ENCODE measurements around the gene PYROXD2.

PYROXD2 gene

DNA sequence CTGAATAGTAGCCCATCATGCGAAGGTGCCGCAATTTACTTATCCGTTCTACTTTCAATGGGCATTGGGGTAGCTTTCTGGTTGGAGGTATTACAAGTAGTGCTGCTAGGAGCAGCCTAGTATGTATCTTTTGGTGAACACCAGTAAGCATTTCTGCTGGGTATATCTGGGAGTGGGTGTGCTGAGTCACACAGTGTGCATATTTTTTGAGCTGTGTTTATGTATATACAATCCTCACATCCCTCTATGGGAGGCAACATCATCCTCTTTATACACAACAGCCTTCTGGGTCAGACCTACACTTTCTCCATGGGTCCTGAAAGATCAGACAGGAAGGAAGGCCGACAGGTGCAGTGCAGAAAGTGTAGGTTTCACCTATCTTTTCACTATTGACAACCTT is 36.3 kb downstream of the PYROXD2 start:
- H3K4me1 ChIP-seq = no peaks in the 10 kb centered on the region; the same call in 1 of the 2 replicates
- H3K4me3 ChIP-seq (ENCODE audit: low read depth, low read length) = no peak overlapping the region
- no peaks in the 10 kb centered on the region for H3K36me3 ChIP-seq
- H3K9me3 ChIP-seq = no peaks in the 10 kb centered on the region
- DNase-seq = no peak
- H3K27me3 ChIP-seq = no peaks in the 10 kb centered on the region
- TF ChIP-seq, protein P1, sequence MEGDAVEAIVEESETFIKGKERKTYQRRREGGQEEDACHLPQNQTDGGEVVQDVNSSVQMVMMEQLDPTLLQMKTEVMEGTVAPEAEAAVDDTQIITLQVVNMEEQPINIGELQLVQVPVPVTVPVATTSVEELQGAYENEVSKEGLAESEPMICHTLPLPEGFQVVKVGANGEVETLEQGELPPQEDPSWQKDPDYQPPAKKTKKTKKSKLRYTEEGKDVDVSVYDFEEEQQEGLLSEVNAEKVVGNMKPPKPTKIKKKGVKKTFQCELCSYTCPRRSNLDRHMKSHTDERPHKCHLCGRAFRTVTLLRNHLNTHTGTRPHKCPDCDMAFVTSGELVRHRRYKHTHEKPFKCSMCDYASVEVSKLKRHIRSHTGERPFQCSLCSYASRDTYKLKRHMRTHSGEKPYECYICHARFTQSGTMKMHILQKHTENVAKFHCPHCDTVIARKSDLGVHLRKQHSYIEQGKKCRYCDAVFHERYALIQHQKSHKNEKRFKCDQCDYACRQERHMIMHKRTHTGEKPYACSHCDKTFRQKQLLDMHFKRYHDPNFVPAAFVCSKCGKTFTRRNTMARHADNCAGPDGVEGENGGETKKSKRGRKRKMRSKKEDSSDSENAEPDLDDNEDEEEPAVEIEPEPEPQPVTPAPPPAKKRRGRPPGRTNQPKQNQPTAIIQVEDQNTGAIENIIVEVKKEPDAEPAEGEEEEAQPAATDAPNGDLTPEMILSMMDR (IDR thresholded peaks at IDR 0.05; ENCODE audit: low read depth, low read length) = no peak

DNA sequence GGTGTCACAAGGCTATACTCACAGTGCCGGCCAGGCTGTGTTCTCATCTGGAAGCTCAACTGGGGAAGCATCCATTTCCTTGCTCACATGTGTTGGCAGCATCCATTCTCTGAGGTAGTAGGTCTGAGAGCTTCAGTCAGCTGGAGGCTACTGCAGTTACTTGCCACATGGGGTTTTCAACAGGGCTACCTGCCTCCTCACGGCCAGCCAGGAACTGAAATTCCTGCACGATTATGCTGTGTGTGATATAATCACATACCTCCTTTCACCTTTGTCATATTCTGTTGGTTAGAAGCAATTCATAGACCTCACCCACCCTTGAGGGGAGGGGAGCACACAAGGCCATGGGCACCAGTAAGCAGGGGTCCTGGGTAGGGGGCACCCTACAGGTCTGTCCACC is 37.4 kb downstream of the PYROXD2 start:
- TF ChIP-seq, protein P1 (IDR thresholded peaks at IDR 0.05; ENCODE audit: low read depth, low read length) = no peak

DNA sequence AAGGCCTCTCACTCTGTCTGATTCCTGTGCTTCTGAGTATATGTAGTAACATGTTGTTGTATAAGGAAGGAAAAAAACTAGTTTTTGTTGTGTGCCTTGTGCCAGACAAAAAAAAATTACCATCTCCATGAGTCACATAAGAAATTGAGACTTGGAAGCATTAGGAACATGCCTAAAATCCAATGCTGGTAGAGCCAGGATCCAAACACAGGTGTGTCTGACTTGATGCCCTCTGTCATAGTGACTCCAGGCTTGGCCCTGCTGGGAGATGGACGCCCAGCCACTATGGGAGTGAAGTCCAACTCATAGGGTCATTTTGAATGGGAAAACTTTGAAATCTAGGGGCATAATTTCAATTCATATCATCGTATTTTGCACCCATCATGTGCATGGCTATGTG is 38.0 kb downstream of the PYROXD2 start:
- no peaks in the 10 kb centered on the region for H3K27me3 ChIP-seq
- TF ChIP-seq, protein P1 (IDR thresholded peaks at IDR 0.05; ENCODE audit: low read depth, low read length) = no peak
- H3K4me1 ChIP-seq = no peaks in the 10 kb centered on the region; the same call in 1 of the 2 replicates
- no peaks in the 10 kb centered on the region for H3K9me3 ChIP-seq
- no peaks in the 10 kb centered on the region for H3K36me3 ChIP-seq
- DNase-seq = no peak
- no peak overlapping the region for H3K4me3 ChIP-seq (ENCODE audit: low read depth, low read length)

More for the DNA sequence above, 37.4 kb downstream of the PYROXD2 start:
- H3K27me3 ChIP-seq = no peaks in the 10 kb centered on the region
- H3K36me3 ChIP-seq = no peaks in the 10 kb centered on the region
- no peak overlapping the region for H3K4me3 ChIP-seq (ENCODE audit: low read depth, low read length)
- no peaks in the 10 kb centered on the region; the same call in 1 of the 2 replicates for H3K4me1 ChIP-seq
- no peak for DNase-seq
- no peaks in the 10 kb centered on the region for H3K9me3 ChIP-seq

DNA sequence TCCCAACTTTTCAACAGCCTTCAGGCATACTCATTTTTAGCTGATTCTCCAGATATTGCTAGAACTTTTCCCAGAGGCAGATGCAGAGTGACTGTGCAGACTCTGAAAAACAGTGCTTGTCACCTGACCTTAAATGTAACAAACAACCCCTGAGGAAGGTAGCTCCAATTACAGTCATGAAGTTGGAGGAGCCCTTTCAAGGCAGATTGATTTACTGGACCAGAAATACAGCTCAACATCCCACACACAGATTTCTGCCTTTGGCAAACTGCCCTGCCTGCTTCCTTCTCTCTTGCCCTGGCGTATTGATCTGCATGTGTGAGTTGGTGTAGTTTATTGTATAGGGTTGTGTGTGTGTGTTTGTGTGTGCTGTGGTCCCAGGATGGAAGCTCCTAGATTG is 38.5 kb downstream of the PYROXD2 start:
- DNase-seq = no peak
- no peaks in the 10 kb centered on the region for H3K27me3 ChIP-seq
- TF ChIP-seq, protein P1 (IDR thresholded peaks at IDR 0.05; ENCODE audit: low read depth, low read length) = no peak

DNA sequence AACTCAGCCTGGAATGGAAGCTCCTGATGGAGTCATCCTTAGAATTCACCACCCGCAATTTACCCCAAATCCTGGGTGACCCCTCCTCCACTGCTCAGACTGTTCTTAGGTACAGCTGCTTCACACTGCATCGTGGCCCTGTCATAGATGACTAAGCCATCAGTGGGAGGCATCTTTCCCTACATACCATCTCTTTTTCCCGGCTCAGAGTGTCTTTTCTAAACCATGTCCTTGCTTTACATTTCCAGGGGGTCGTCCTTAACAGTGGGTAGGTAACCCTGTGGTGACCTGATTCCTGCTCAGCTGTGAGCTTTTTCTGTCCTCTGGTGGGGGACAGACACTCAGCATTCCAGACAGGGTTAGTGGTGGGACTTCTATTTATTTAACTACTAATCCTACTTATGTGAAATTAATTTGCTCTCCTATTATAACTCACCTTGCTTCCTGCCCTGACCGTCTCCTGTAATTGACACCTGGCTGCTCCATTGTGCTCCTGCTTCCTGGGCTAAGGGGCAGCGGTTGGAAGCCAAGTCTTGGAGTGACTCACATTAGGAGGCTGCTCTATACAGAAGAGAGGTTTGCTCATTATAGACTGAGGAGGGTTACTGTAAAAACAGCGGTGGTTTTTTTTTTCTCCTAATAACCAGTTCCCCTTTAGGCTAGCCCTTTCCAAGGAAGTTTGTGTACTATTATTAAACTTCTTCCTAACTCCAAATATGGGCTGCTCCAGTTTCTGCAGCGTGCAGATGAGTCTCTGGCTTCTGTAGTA is 40.6 kb downstream of the PYROXD2 start:
- Histone ChIP-seq H3K36me3 (no peaks in the 10 kb centered on the region), H3K27me3 (no peaks in the 10 kb centered on the region), H3K4me1 (no peaks in the 10 kb centered on the region; the same call in 1 of the 2 replicates), H3K4me3 (ENCODE audit: low read depth, low read length) (no peak overlapping the region), H3K9me3 (no peaks in the 10 kb centered on the region)
- DNase-seq = no peak
- TF ChIP-seq, protein P1 (IDR thresholded peaks at IDR 0.05; ENCODE audit: low read depth, low read length) = no peak

More for the DNA sequence above, 38.5 kb downstream of the PYROXD2 start:
- H3K36me3 ChIP-seq = no peaks in the 10 kb centered on the region
- H3K4me1 ChIP-seq = no peaks in the 10 kb centered on the region; the same call in 1 of the 2 replicates
- no peak overlapping the region for H3K4me3 ChIP-seq (ENCODE audit: low read depth, low read length)
- no peaks in the 10 kb centered on the region for H3K9me3 ChIP-seq
